ENCODE measurements around the gene EPHA6.
"Not testable (repeated sequence)": the region's sequence is repeated elsewhere in the genome, so short reads cannot be mapped to it uniquely, and the experiment has no call there.

EPHA6 gene

GRCh38 chr3:97432914-97433313 lies 618.5 kb downstream of the EPHA6 start:
- Histone ChIP-seq H3K27me3 (ENCODE audit: insufficient read depth, low read depth, severe bottlenecking) (no peaks in the 10 kb centered on the region), H3K9me3 (ENCODE audit: severe bottlenecking) (no peaks in the 10 kb centered on the region), H3K36me3 (no peaks in the 10 kb centered on the region), H3K27ac (no peak overlapping the region), H3K4me3 (ENCODE audit: low read depth, low read length) (no peak overlapping the region)
- DNase-seq = no peak
- TF ChIP-seq CTCF (IDR thresholded peaks at IDR 0.05; ENCODE audit: low read depth, low read length) = no peak

- H3K27ac ChIP-seq = no peak overlapping the region
- no peak for TF ChIP-seq CTCF (IDR thresholded peaks at IDR 0.05; ENCODE audit: low read depth, low read length)
- no peak for DNase-seq
Measured at GRCh38 chr3:97438131-97438530, 623.7 kb downstream of the EPHA6 start.

GRCh38 chr3:97439373-97439772 lies 625.0 kb downstream of the EPHA6 start:
- DNase-seq = no peak
- Histone ChIP-seq H3K36me3 (no peaks in the 10 kb centered on the region), H3K27me3 (ENCODE audit: insufficient read depth, low read depth, severe bottlenecking) (no peaks in the 10 kb centered on the region), H3K4me3 (ENCODE audit: low read depth, low read length) (no peak overlapping the region), H3K27ac (no peak overlapping the region), H3K9me3 (ENCODE audit: severe bottlenecking) (no peaks in the 10 kb centered on the region)
- TF ChIP-seq CTCF (IDR thresholded peaks at IDR 0.05; ENCODE audit: low read depth, low read length) = no peak

More at GRCh38 chr3:97438131-97438530, 623.7 kb downstream of the EPHA6 start:
- Histone ChIP-seq H3K36me3 (no peaks in the 10 kb centered on the region), H3K27me3 (ENCODE audit: insufficient read depth, low read depth, severe bottlenecking) (no peaks in the 10 kb centered on the region), H3K4me3 (ENCODE audit: low read depth, low read length) (no peak overlapping the region), H3K9me3 (ENCODE audit: severe bottlenecking) (no peaks in the 10 kb centered on the region)

GRCh38 chr3:97464035-97464434 lies 649.6 kb downstream of the EPHA6 start:
- H3K4me3 ChIP-seq (ENCODE audit: low read depth, low read length) = no peak overlapping the region
- no peak for TF ChIP-seq CTCF (IDR thresholded peaks at IDR 0.05; ENCODE audit: low read depth, low read length)
- no peaks in the 10 kb centered on the region for H3K9me3 ChIP-seq (ENCODE audit: severe bottlenecking)
- H3K27me3 ChIP-seq (ENCODE audit: insufficient read depth, low read depth, severe bottlenecking) = no peaks in the 10 kb centered on the region
- no peaks in the 10 kb centered on the region for H3K36me3 ChIP-seq
- H3K27ac ChIP-seq = no peak overlapping the region
- no peak for DNase-seq

- Histone ChIP-seq H3K27me3 (ENCODE audit: insufficient read depth, low read depth, severe bottlenecking) (no peaks in the 10 kb centered on the region), H3K27ac (no peak overlapping the region), H3K36me3 (no peaks in the 10 kb centered on the region), H3K9me3 (ENCODE audit: severe bottlenecking) (no peaks in the 10 kb centered on the region), H3K4me3 (ENCODE audit: low read depth, low read length) (no peak overlapping the region)
- no peak for DNase-seq
- no peak for TF ChIP-seq CTCF (IDR thresholded peaks at IDR 0.05; ENCODE audit: low read depth, low read length)
Measured at GRCh38 chr3:97470481-97470880, 656.1 kb downstream of the EPHA6 start.

GRCh38 chr3:97479740-97480139 lies 665.3 kb downstream of the EPHA6 start:
- Histone ChIP-seq H3K9me3 (ENCODE audit: severe bottlenecking) (no peaks in the 10 kb centered on the region), H3K36me3 (no peaks in the 10 kb centered on the region), H3K27me3 (ENCODE audit: insufficient read depth, low read depth, severe bottlenecking) (no peaks in the 10 kb centered on the region), H3K4me3 (ENCODE audit: low read depth, low read length) (no peak overlapping the region), H3K27ac (no peak overlapping the region)
- no peak for DNase-seq
- TF ChIP-seq CTCF (IDR thresholded peaks at IDR 0.05; ENCODE audit: low read depth, low read length) = no peak

GRCh38 chr3:97480696-97481289 lies 666.4 kb downstream of the EPHA6 start:
- H3K27ac ChIP-seq; DNase-seq; H3K4me3 ChIP-seq (ENCODE audit: low read depth, low read length); H3K27me3 ChIP-seq (ENCODE audit: insufficient read depth, low read depth, severe bottlenecking); H3K9me3 ChIP-seq (ENCODE audit: severe bottlenecking); H3K36me3 ChIP-seq: not testable (repeated sequence)

All from WERI-Rb-1 (cell line).